GM21529 (cell line): Measurements from ENCODE around the gene SETSIP.
"Not testable (repeated sequence)": the region's sequence is repeated elsewhere in the genome, so short reads cannot be mapped to it uniquely, and the experiment has no call there.

Experiments
- ATAC-seq: cut with Tn5 transposase; IDR thresholded peaks from one replicate; pipeline ENCODE4 v1.9.1; 2021; ENCODE audit not compliant: unreplicated experiment

Gene SETSIP

GRCh38 chr1:92065042-92065441 is 10.2 kb downstream of the SETSIP start:
- no peak for ATAC-seq

DNA sequence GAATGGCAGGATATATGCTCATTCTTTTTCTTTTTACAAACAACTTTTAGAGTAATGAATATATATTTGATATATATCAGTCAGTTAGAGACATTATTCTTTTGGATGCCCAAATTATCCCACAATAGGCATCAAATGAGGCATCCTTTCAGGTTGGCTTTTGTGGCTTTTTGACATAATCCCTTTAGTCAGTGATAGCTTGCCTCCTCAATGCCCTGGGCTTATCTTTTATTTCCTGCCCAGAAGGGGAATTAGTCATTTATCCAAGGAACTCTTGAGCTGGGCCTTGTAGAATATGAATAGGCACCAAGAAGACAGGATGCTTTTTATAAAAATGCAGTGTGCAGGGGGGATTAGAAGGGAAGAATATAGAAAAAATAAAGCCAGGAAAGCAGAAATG is 23.3 kb downstream of the SETSIP start:
- ATAC-seq = no peak

- no peak for ATAC-seq
Observed at GRCh38 chr1:92045766-92046495, 29.3 kb downstream of the SETSIP start.

DNA sequence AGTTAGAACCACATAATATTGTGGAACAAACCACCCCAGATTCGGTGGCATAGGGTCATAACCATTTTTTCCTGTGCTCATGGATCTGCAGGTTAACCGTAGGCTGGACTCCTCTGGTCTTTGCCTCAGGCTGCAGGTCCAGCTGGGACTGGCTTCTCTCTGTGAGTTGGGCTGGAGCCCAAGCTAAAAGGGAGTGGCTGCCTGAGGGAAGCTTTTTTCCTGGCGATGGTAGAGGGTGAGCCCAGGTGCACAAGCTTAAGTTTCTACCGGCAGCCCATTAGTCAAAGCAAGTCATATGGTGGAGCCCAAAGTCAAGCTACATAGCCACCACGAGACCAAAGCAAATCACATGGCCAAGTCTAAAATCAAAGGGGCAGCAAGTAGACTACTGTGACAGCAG is 31.6 kb downstream of the SETSIP start:
- no peak for ATAC-seq

- ATAC-seq = no peak
Observed at GRCh38 chr1:92040971-92041370, 34.2 kb downstream of the SETSIP start.

- no peak for ATAC-seq
Observed at GRCh38 chr1:92038695-92039346, 36.4 kb downstream of the SETSIP start.

DNA sequence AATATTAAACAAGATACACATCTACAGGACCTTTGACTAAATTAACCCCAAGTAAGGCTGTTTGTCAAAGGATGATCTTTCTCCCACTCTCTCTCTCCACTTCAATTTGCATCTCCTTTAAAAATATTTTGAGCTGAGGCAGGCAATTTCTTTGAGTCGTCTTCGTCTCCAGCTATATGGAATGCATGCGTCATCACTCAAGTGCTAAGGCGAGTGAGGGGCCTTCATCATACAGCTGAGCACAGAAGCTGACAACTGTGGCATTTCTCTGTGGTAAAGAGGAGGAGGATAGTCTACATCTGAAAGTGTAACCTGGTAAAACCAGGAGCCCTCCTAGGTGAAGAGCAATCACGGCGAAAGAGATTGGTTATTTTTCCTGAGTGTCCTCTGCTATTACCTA is 37.8 kb downstream of the SETSIP start:
- no peak for ATAC-seq

- no peak for ATAC-seq
Observed at GRCh38 chr1:92031281-92032110, 43.7 kb downstream of the SETSIP start.

GRCh38 chr1:92030656-92031107 is 44.5 kb downstream of the SETSIP start:
- no peak for ATAC-seq

- no peak for ATAC-seq
Observed at GRCh38 chr1:92029241-92029922, 45.8 kb downstream of the SETSIP start.

DNA sequence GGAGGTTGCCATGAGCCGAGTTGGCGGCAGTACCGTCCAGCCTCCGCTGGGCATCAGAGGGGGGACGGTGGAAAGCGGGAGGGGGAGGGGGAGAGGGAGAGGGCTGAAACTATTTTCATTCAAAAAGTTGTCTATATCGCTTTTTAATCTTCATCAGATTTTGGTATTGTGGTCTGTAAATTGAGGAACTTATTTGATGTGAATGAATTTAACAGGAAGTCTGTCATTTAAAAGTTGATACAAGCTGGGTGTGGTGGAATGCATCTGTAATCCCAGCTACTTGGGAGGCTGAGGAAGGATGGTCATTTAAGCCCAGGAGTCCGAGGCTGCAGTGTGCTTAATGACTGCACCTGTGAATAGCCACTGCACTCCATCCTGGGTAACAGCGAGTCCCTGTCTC is 48.4 kb downstream of the SETSIP start:
- ATAC-seq = no peak

GRCh38 chr1:92026042-92026441 is 49.2 kb downstream of the SETSIP start:
- not testable (repeated sequence) for ATAC-seq
